Activated naive CD4-positive, alpha-beta T cell treated with anti-CD3 and anti-CD28 coated beads, Interleukin-2, amount 50 U/mL, for 72 hours (primary cell): ENCODE measurements around the gene PACRG. TPM values are rescaled to one million over a fixed set of nuclear protein-coding genes. Genes with fewer than 3 reads are reported as not detected.
A peak's percentile ranks its signal among the peaks of the same experiment; 100 is the strongest.

Experiments used
- ATAC-seq, 2 donors: fragments of 150-1000 bp; cut with Tn5 transposase; 2 replicates each; pipeline ENCODE4 v1.10.0; 2021; ENCODE audit warnings: mild to moderate bottlenecking in 2 of 2, moderate library complexity in 2 of 2
- DNase-seq, 2 donors: peaks; one replicate each; pipeline ENCODE4 v3.0.0; 2021 to 2022; ENCODE audit warnings: low spot score in 2 of 2
- H3K27ac Mint-ChIP-seq, 2 donors: one replicate each; pipeline ENCODE4 v1.8.0; 2022; ENCODE audit warnings: mild to moderate bottlenecking in 2 of 2, mixed read lengths in 2 of 2
- H3K36me3 Mint-ChIP-seq, 2 donors: one replicate each; pipeline ENCODE4 v1.8.0; 2022; ENCODE audit warnings: mixed read lengths in 2 of 2
- H3K9me3 Mint-ChIP-seq, 2 donors: one replicate each; pipeline ENCODE4 v1.8.0; 2022; ENCODE audit warnings: mixed read lengths in 2 of 2
- total RNA-seq, 2 donors: library from RNA; stranded (reverse); gene quantifications; one replicate each; pipeline ENCODE4 v1.2.3, GENCODE V29; 2022

PACRG gene
- total RNA-seq, 2 donors from 2014 or later, result 0.43 TPM; not detected in 1

GRCh38 chr6:163185744-163186143 is 458.0 kb downstream of the PACRG start:
- Mint-ChIP-seq H3K27ac (no peak overlapping the region), H3K36me3 (no peaks in the 10 kb centered on the region), H3K9me3 (no peaks in the 10 kb centered on the region)
- no peak for ATAC-seq
- no peak for DNase-seq

- no peaks in the 10 kb centered on the region for H3K9me3 Mint-ChIP-seq
- ATAC-seq, result no peak
Observed at GRCh38 chr6:163186527-163186926, 458.8 kb downstream of the PACRG start.

GRCh38 chr6:163187201-163187600 is 459.4 kb downstream of the PACRG start:
- Mint-ChIP-seq H3K27ac (no peak overlapping the region), H3K9me3 (no peaks in the 10 kb centered on the region), H3K36me3 (no peaks in the 10 kb centered on the region)
- ATAC-seq (no peak), DNase-seq (no peak)

More at GRCh38 chr6:163186527-163186926, 458.8 kb downstream of the PACRG start:
- no peaks in the 10 kb centered on the region for H3K36me3 Mint-ChIP-seq
- DNase-seq, result no peak
- H3K27ac Mint-ChIP-seq, result peak overlapping the region in 1 of 2 donors; percentile 9

- ATAC-seq, result no peak
- Mint-ChIP-seq H3K9me3 (no peaks in the 10 kb centered on the region), H3K36me3 (no peaks in the 10 kb centered on the region), H3K27ac (peak overlapping the region in 1 of 2 donors; percentile 56)
- DNase-seq, result no peak
Observed at GRCh38 chr6:163187606-163188005, 459.8 kb downstream of the PACRG start.

- no peak overlapping the region for H3K27ac Mint-ChIP-seq
- no peak for DNase-seq
- ATAC-seq, result no peak
- no peaks in the 10 kb centered on the region for H3K9me3 Mint-ChIP-seq
- no peaks in the 10 kb centered on the region for H3K36me3 Mint-ChIP-seq
Observed at GRCh38 chr6:163188746-163189145, 461.0 kb downstream of the PACRG start.

- ATAC-seq (no peak), DNase-seq (no peak)
- no peaks in the 10 kb centered on the region for H3K9me3 Mint-ChIP-seq
- H3K27ac Mint-ChIP-seq, result no peak overlapping the region
- no peaks in the 10 kb centered on the region for H3K36me3 Mint-ChIP-seq
Observed at GRCh38 chr6:163189609-163190008, 461.8 kb downstream of the PACRG start.

GRCh38 chr6:163190786-163191185 is 463.0 kb downstream of the PACRG start:
- DNase-seq, result no peak
- Mint-ChIP-seq H3K36me3 (no peaks in the 10 kb centered on the region), H3K27ac (no peak overlapping the region), H3K9me3 (no peaks in the 10 kb centered on the region)
- no peak for ATAC-seq

GRCh38 chr6:163191704-163192537 is 464.1 kb downstream of the PACRG start:
- ATAC-seq (no peak), DNase-seq (no peak)
- peak overlapping the region in 1 of 2 donors; percentile 0 for H3K27ac Mint-ChIP-seq
- H3K9me3 Mint-ChIP-seq, result no peaks in the 10 kb centered on the region
- H3K36me3 Mint-ChIP-seq, result no peaks in the 10 kb centered on the region

- H3K36me3 Mint-ChIP-seq, result no peaks in the 10 kb centered on the region
- DNase-seq (no peak), ATAC-seq (no peak)
- H3K9me3 Mint-ChIP-seq, result no peaks in the 10 kb centered on the region
- H3K27ac Mint-ChIP-seq, result no peak overlapping the region
Observed at GRCh38 chr6:163192591-163192990, 464.8 kb downstream of the PACRG start.

GRCh38 chr6:163193326-163193725 is 465.6 kb downstream of the PACRG start:
- no peaks in the 10 kb centered on the region for H3K36me3 Mint-ChIP-seq
- no peak for ATAC-seq
- DNase-seq, result no peak
- H3K27ac Mint-ChIP-seq, result no peak overlapping the region
- H3K9me3 Mint-ChIP-seq, result no peaks in the 10 kb centered on the region

GRCh38 chr6:163195721-163196691 is 468.2 kb downstream of the PACRG start:
- no peaks in the 10 kb centered on the region for H3K36me3 Mint-ChIP-seq
- no peak for ATAC-seq

GRCh38 chr6:163197839-163198238 is 470.1 kb downstream of the PACRG start:
- Mint-ChIP-seq H3K9me3 (no peaks in the 10 kb centered on the region), H3K36me3 (no peaks in the 10 kb centered on the region), H3K27ac (no peak overlapping the region)
- ATAC-seq, result no peak
- DNase-seq, result no peak

More at GRCh38 chr6:163195721-163196691, 468.2 kb downstream of the PACRG start:
- no peaks in the 10 kb centered on the region for H3K9me3 Mint-ChIP-seq
- no peak overlapping the region for H3K27ac Mint-ChIP-seq
- DNase-seq, result no peak

- Mint-ChIP-seq H3K36me3 (no peaks in the 10 kb centered on the region), H3K27ac (no peak overlapping the region), H3K9me3 (no peaks in the 10 kb centered on the region)
- ATAC-seq (no peak), DNase-seq (no peak)
Observed at GRCh38 chr6:163198396-163198795, 470.6 kb downstream of the PACRG start.

GRCh38 chr6:163199371-163199770 is 471.6 kb downstream of the PACRG start:
- no peak overlapping the region for H3K27ac Mint-ChIP-seq
- no peak for DNase-seq
- H3K36me3 Mint-ChIP-seq, result no peaks in the 10 kb centered on the region
- ATAC-seq, result no peak
- no peaks in the 10 kb centered on the region for H3K9me3 Mint-ChIP-seq

- DNase-seq (no peak), ATAC-seq (no peak)
- H3K36me3 Mint-ChIP-seq, result no peaks in the 10 kb centered on the region
- no peak overlapping the region for H3K27ac Mint-ChIP-seq
- peaks cover 0 to 2% of the 10 kb centered on the region in 2 donors for H3K9me3 Mint-ChIP-seq
Observed at GRCh38 chr6:163200289-163200688, 472.5 kb downstream of the PACRG start.

GRCh38 chr6:163200694-163201093 is 472.9 kb downstream of the PACRG start:
- H3K27ac Mint-ChIP-seq, result no peak overlapping the region
- H3K9me3 Mint-ChIP-seq, result peaks cover 0 to 4% of the 10 kb centered on the region in 2 donors
- no peak for ATAC-seq
- no peaks in the 10 kb centered on the region for H3K36me3 Mint-ChIP-seq
- no peak for DNase-seq

- Mint-ChIP-seq H3K9me3 (peaks cover 5 to 7% of the 10 kb centered on the region in 2 donors), H3K27ac (no peak overlapping the region), H3K36me3 (no peaks in the 10 kb centered on the region)
- ATAC-seq, result no peak
- DNase-seq, result no peak
Observed at GRCh38 chr6:163201855-163202254, 474.1 kb downstream of the PACRG start.
